Neural progenitor cell (in vitro differentiated cells): ENCODE results near the gene RYR3. TPM values are rescaled to one million over a fixed set of nuclear protein-coding genes. Genes with fewer than 3 reads are reported as not detected.

Experiments
- DNase-seq: peaks from one replicate; pipeline ENCODE4 v3.0.0-alpha.2; 2016; ENCODE audit warnings: low spot score
- H2AFZ ChIP-seq: fragments of 200-600 bp; sonication (generic); replicated peaks from 2 replicates; pipeline ENCODE4 v1.6.1; 2016; ENCODE audit warnings: antibody characterized with exemption
- H3F3A ChIP-seq: fragments of 200-600 bp; sonication (generic); 2 replicates; pipeline ENCODE4 v1.6.1; 2016; ENCODE audit warnings: antibody characterized with exemption, low read depth
- H3K27ac ChIP-seq: fragments of 200-600 bp; sonication (generic); 2 replicates; pipeline ENCODE4 v1.5.1; 2016; ENCODE audit warnings: mild to moderate bottlenecking
- H3K27me3 ChIP-seq: fragments of 200-600 bp; sonication (generic); 2 replicates; pipeline ENCODE4 v1.6.1; 2016; ENCODE audit warnings: mild to moderate bottlenecking, moderate library complexity
- H3K36me3 ChIP-seq: fragments of 200-600 bp; sonication (generic); 2 replicates; pipeline ENCODE4 v1.5.1; 2016
- H3K4me1 ChIP-seq: fragments of 200-600 bp; sonication (generic); 2 replicates; pipeline ENCODE4 v1.6.1; 2016; ENCODE audit warnings: mixed run types
- H3K4me2 ChIP-seq: fragments of 200-600 bp; sonication (generic); 2 replicates; pipeline ENCODE4 v1.6.1; 2016
- H3K4me3 ChIP-seq: fragments of 200-600 bp; sonication (generic); 2 replicates; pipeline ENCODE4 v1.5.1; 2016
- H3K79me2 ChIP-seq: fragments of 200-600 bp; sonication (generic); 2 replicates; pipeline ENCODE4 v1.6.1; 2016; ENCODE audit warnings: low read depth
- H3K9ac ChIP-seq: fragments of 200-600 bp; sonication (generic); 2 replicates; pipeline ENCODE4 v1.6.1; 2016
- H3K9me3 ChIP-seq: fragments of 200-600 bp; sonication (generic); 2 replicates; pipeline ENCODE4 v1.5.1; 2016; ENCODE audit warnings: low read depth
- H4K20me1 ChIP-seq: fragments of 200-600 bp; sonication (generic); 2 replicates; pipeline ENCODE4 v1.6.1; 2016; ENCODE audit warnings: low read depth
- H3K27ac Mint-ChIP-seq: 3 replicates; pipeline ENCODE4 v1.8.0; 2021; ENCODE audit warnings: mixed read lengths
- H3K27me3 Mint-ChIP-seq: 2 replicates; pipeline ENCODE4 v1.8.0; 2022; ENCODE audit warnings: low read depth, mild to moderate bottlenecking, inconsistent platforms, moderate library complexity, mixed read lengths; ENCODE audit not compliant: insufficient read depth
- H3K36me3 Mint-ChIP-seq: 3 replicates; pipeline ENCODE4 v1.8.0; 2021; ENCODE audit warnings: mixed read lengths
- H3K4me1 Mint-ChIP-seq: 3 replicates; pipeline ENCODE4 v1.8.0; 2021; ENCODE audit warnings: mixed read lengths
- H3K4me3 Mint-ChIP-seq: 3 replicates; pipeline ENCODE4 v1.8.0; 2021; ENCODE audit warnings: mild to moderate bottlenecking, moderate library complexity, mixed read lengths
- H3K9me3 Mint-ChIP-seq: 3 replicates; pipeline ENCODE4 v1.8.0; 2020; ENCODE audit warnings: mixed read lengths
- CTCF ChIP-seq: fragments of 200-600 bp; sonication (generic); IDR thresholded peaks from 2 replicates; pipeline ENCODE4 v1.5.1; 2017; ENCODE audit warnings: antibody characterized with exemption, mild to moderate bottlenecking
- EZH2 ChIP-seq: fragments of 200-600 bp; sonication (generic); IDR thresholded peaks from 2 replicates; pipeline ENCODE4 v1.6.1; 2017; ENCODE audit warnings: antibody characterized with exemption, mild to moderate bottlenecking, moderate library complexity
- EZH2phosphoT487 ChIP-seq: fragments of 200-600 bp; sonication (generic); IDR thresholded peaks from 2 replicates; pipeline ENCODE4 v1.6.1; 2017; ENCODE audit warnings: antibody characterized with exemption
- total RNA-seq: library from RNA; depleted of rRNA; stranded (reverse); fragments of >200 nt; gene quantifications from 2 replicates; pipeline ENCODE4 v1.2.3, GENCODE V29; 2015; ENCODE audit warnings: low replicate concordance

The RYR3 gene
- total RNA-seq, 1 donor from 2014 or later, result 2.1 TPM

- H3K36me3 ChIP-seq, result no peaks in the 10 kb centered on the region
- no peaks in the 10 kb centered on the region for H3K27me3 ChIP-seq
- H3K9me3 ChIP-seq, result no peaks in the 10 kb centered on the region
- peaks cover 9% of the 10 kb centered on the region for H3K4me1 Mint-ChIP-seq
- H3K27ac ChIP-seq, result no peak overlapping the region
- H3K79me2 ChIP-seq, result no peaks in the 10 kb centered on the region
- no peaks in the 10 kb centered on the region for H3F3A ChIP-seq
- no peak for DNase-seq
- H3K4me1 ChIP-seq, result peaks cover 7% of the 10 kb centered on the region
- TF ChIP-seq EZH2, result no peak
- no peak for TF ChIP-seq EZH2phosphoT487
- no peak for TF ChIP-seq CTCF
- no peak overlapping the region for H3K4me3 Mint-ChIP-seq
- H3K4me3 ChIP-seq, result no peak overlapping the region
- H3K4me2 ChIP-seq, result no peak overlapping the region
- peaks cover 8% of the 10 kb centered on the region for H3K27me3 Mint-ChIP-seq
- no peak overlapping the region for H3K9ac ChIP-seq
- no peak overlapping the region for H2AFZ ChIP-seq
- no peaks in the 10 kb centered on the region for H3K36me3 Mint-ChIP-seq
- H3K27ac Mint-ChIP-seq, result no peak overlapping the region
- no peaks in the 10 kb centered on the region for H3K9me3 Mint-ChIP-seq
- no peaks in the 10 kb centered on the region for H4K20me1 ChIP-seq
These were observed 135.2 kb downstream of the RYR3 start for GRCh38 chr15:33445984-33446383.

- Mint-ChIP-seq H3K4me1 (peaks cover 9% of the 10 kb centered on the region), H3K9me3 (no peaks in the 10 kb centered on the region), H3K4me3 (no peak overlapping the region), H3K36me3 (no peaks in the 10 kb centered on the region), H3K27ac (no peak overlapping the region), H3K27me3 (peaks cover 8% of the 10 kb centered on the region)
- Histone ChIP-seq H3F3A (no peaks in the 10 kb centered on the region), H3K4me3 (no peak overlapping the region), H3K9me3 (no peaks in the 10 kb centered on the region), H3K4me2 (no peak overlapping the region), H4K20me1 (no peaks in the 10 kb centered on the region), H3K36me3 (no peaks in the 10 kb centered on the region), H3K9ac (no peak overlapping the region), H2AFZ (no peak overlapping the region), H3K27me3 (no peaks in the 10 kb centered on the region), H3K79me2 (no peaks in the 10 kb centered on the region), H3K27ac (no peak overlapping the region), H3K4me1 (peaks cover 7% of the 10 kb centered on the region)
- TF ChIP-seq EZH2 (no peak), CTCF (no peak)
- no peak for DNase-seq
These were observed 137.4 kb downstream of the RYR3 start for GRCh38 chr15:33448151-33448550.

- H4K20me1 ChIP-seq, result no peaks in the 10 kb centered on the region
- no peaks in the 10 kb centered on the region for H3K9me3 Mint-ChIP-seq
- H3K79me2 ChIP-seq, result no peaks in the 10 kb centered on the region
- no peak overlapping the region for H3K27ac ChIP-seq
- no peaks in the 10 kb centered on the region for H3K36me3 Mint-ChIP-seq
- peaks cover 7% of the 10 kb centered on the region for H3K4me1 ChIP-seq
- H2AFZ ChIP-seq, result no peak overlapping the region
- peaks cover 8% of the 10 kb centered on the region for H3K27me3 Mint-ChIP-seq
- no peak overlapping the region for H3K4me3 ChIP-seq
- TF ChIP-seq CTCF, result no peak
- no peak for TF ChIP-seq EZH2phosphoT487
- TF ChIP-seq EZH2, result no peak
- H3K9me3 ChIP-seq, result no peaks in the 10 kb centered on the region
- no peak overlapping the region for H3K9ac ChIP-seq
- no peaks in the 10 kb centered on the region for H3F3A ChIP-seq
- no peaks in the 10 kb centered on the region for H3K27me3 ChIP-seq
- no peak for DNase-seq
- no peak overlapping the region for H3K4me3 Mint-ChIP-seq
- no peak overlapping the region for H3K27ac Mint-ChIP-seq
- H3K4me2 ChIP-seq, result no peak overlapping the region
- peaks cover 9% of the 10 kb centered on the region for H3K4me1 Mint-ChIP-seq
- no peaks in the 10 kb centered on the region for H3K36me3 ChIP-seq
These were observed 138.3 kb downstream of the RYR3 start for GRCh38 chr15:33448961-33449606.
